Measurements from ENCODE around the gene DYNLRB1.

DNA sequence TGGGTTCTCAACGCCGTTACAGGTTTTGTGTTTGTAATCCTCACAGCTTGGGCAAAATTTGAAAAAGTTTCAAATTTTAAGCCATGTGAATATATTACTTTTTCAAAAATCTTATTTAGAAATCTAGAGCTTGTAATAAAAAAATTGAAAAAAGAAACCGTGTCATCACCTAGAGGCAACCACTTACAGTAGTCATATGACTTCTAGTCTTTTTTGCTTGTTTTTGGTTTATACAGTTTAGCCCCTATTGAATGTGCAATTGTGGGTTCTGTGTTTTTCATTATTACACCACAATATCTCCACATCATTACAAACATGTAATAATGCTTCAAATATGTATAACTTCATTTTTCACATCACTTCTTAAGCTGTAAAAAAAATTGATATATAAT lies 888 bp downstream of the DYNLRB1 start:
- TF ChIP-seq, protein P1, sequence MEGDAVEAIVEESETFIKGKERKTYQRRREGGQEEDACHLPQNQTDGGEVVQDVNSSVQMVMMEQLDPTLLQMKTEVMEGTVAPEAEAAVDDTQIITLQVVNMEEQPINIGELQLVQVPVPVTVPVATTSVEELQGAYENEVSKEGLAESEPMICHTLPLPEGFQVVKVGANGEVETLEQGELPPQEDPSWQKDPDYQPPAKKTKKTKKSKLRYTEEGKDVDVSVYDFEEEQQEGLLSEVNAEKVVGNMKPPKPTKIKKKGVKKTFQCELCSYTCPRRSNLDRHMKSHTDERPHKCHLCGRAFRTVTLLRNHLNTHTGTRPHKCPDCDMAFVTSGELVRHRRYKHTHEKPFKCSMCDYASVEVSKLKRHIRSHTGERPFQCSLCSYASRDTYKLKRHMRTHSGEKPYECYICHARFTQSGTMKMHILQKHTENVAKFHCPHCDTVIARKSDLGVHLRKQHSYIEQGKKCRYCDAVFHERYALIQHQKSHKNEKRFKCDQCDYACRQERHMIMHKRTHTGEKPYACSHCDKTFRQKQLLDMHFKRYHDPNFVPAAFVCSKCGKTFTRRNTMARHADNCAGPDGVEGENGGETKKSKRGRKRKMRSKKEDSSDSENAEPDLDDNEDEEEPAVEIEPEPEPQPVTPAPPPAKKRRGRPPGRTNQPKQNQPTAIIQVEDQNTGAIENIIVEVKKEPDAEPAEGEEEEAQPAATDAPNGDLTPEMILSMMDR (IDR thresholded peaks at IDR 0.05), result no peak
- no peak for TF ChIP-seq EP300 (IDR thresholded peaks at IDR 0.05)
- TF ChIP-seq POLR2A (IDR thresholded peaks at IDR 0.05), result no peak
